Loucy (cell line): ENCODE data around the gene RAD9B.

Source experiments
- H2AFZ ChIP-seq: fragments of 200-600 bp; sonication (generic); 2 replicates; pipeline ENCODE4 v1.6.0; 2016; ENCODE audit warnings: antibody characterized with exemption, mild to moderate bottlenecking, low read length, moderate library complexity
- H3F3A ChIP-seq: fragments of 200-600 bp; 2 replicates; pipeline ENCODE4 v1.6.0; 2016; ENCODE audit warnings: antibody characterized with exemption, low read depth, mild to moderate bottlenecking
- H3K27me3 ChIP-seq: fragments of 200-600 bp; sonication (generic); 2 replicates; pipeline ENCODE4 v1.6.1; 2014; ENCODE audit warnings: low read length, mild to moderate bottlenecking; ENCODE audit not compliant: insufficient read depth, poor library complexity, severe bottlenecking
- H3K36me3 ChIP-seq: fragments of 200-600 bp; sonication (generic); 2 replicates; pipeline ENCODE4 v1.6.1; 2016; ENCODE audit warnings: low read length; ENCODE audit not compliant: insufficient read depth
- H3K4me1 ChIP-seq: fragments of 200-600 bp; sonication (generic); 2 replicates; pipeline ENCODE4 v1.5.1; 2014; ENCODE audit warnings: low read length, mild to moderate bottlenecking; ENCODE audit not compliant: insufficient read depth, poor library complexity, severe bottlenecking
- H3K4me2 ChIP-seq: fragments of 200-600 bp; sonication (generic); 2 replicates; pipeline ENCODE4 v1.6.0; 2014; ENCODE audit warnings: antibody characterized with exemption, low read length, low read depth, mild to moderate bottlenecking; ENCODE audit not compliant: poor library complexity, severe bottlenecking
- H3K4me3 ChIP-seq: fragments of 200-600 bp; sonication (generic); 2 replicates; pipeline ENCODE4 v1.5.1; 2014; ENCODE audit warnings: low read length, mild to moderate bottlenecking, mixed read lengths; ENCODE audit not compliant: poor library complexity, severe bottlenecking
- H3K79me2 ChIP-seq: fragments of 200-600 bp; sonication (generic); 2 replicates; pipeline ENCODE4 v1.6.1; 2014; ENCODE audit warnings: low read length; ENCODE audit not compliant: insufficient read depth
- H3K9ac ChIP-seq: fragments of 200-600 bp; sonication (generic); 2 replicates; pipeline ENCODE4 v1.6.0; 2014; ENCODE audit warnings: mild to moderate bottlenecking, low read depth, low read length, moderate library complexity; ENCODE audit not compliant: poor library complexity, severe bottlenecking
- H3K9me2 ChIP-seq: fragments of 200-600 bp; sonication (generic); replicated peaks from 2 replicates; pipeline ENCODE4 v1.6.1; 2016; ENCODE audit warnings: low read depth, low read length, mixed read lengths
- H3K9me3 ChIP-seq: fragments of 200-600 bp; sonication (generic); 2 replicates; pipeline ENCODE4 v1.6.1; 2014; ENCODE audit warnings: mild to moderate bottlenecking, antibody characterized with exemption, low read length, low read depth; ENCODE audit not compliant: insufficient read depth
- H4K20me1 ChIP-seq: fragments of 200-600 bp; sonication (generic); 2 replicates; pipeline ENCODE4 v1.6.0; 2014; ENCODE audit warnings: antibody characterized with exemption, low read length, mild to moderate bottlenecking; ENCODE audit not compliant: insufficient read depth, poor library complexity, severe bottlenecking
- CTCF ChIP-seq: fragments of 200-600 bp; sonication (generic); conservative IDR thresholded peaks from 2 replicates; pipeline ENCODE4 v1.5.1; 2014; ENCODE audit warnings: mild to moderate bottlenecking, antibody characterized with exemption, low read length
- EZH2phosphoT487 ChIP-seq: fragments of 200-600 bp; IDR thresholded peaks from 2 replicates; pipeline ENCODE4 v1.6.1; 2018; ENCODE audit warnings: antibody characterized with exemption, mild to moderate bottlenecking, moderate library complexity, borderline replicate concordance

RAD9B gene

GRCh38 chr12:110550981-110551380, 48.9 kb downstream of the RAD9B start:
- no peak overlapping the region for H2AFZ ChIP-seq
- H3K4me3 ChIP-seq: no peak overlapping the region
- no peaks in the 10 kb centered on the region for H3K9me3 ChIP-seq
- peaks cover 7% of the 10 kb centered on the region for H3K4me1 ChIP-seq
- no peak overlapping the region for H3K9ac ChIP-seq
- no peak overlapping the region for H3K4me2 ChIP-seq
- no peaks in the 10 kb centered on the region for H3K9me2 ChIP-seq
- peaks cover 42% of the 10 kb centered on the region for H4K20me1 ChIP-seq
- peaks cover 77% of the 10 kb centered on the region for H3K79me2 ChIP-seq
- TF ChIP-seq CTCF: no peak
- TF ChIP-seq EZH2phosphoT487: no peak
- H3K36me3 ChIP-seq: peaks cover 49% of the 10 kb centered on the region
- no peaks in the 10 kb centered on the region for H3K27me3 ChIP-seq
- no peaks in the 10 kb centered on the region for H3F3A ChIP-seq
